SK-N-SH (cell line): ENCODE data around the gene PCDHGA2. TPM values are rescaled to one million over a fixed set of nuclear protein-coding genes. Genes with fewer than 3 reads are reported as not detected.

Source experiments
- CTCF ChIA-PET: fragments of 300-600, 350-600 bp; formaldehyde crosslinking; extraction: SDS; loops from one replicate; lab custom pipeline; 2021; lab: Yijun Ruan, JAX
- POLR2A ChIA-PET: fragments of 350-600 bp; sonication (Branson Sonifier 250); formaldehyde crosslinking; extraction: SDS; loops from one replicate; lab custom pipeline; 2020; ENCODE audit warnings: antibody characterized with exemption, inconsistent platforms; lab: Yijun Ruan, JAX
- DNase-seq: peaks from one replicate; pipeline ENCODE4 v3.0.0; 2012
- H2AFZ ChIP-seq: fragments of 200-600 bp; sonication (generic); 2 replicates; pipeline ENCODE4 v1.8.1; 2016; ENCODE audit warnings: antibody characterized with exemption, mild to moderate bottlenecking, low read depth
- H3F3A ChIP-seq: fragments of 200-600 bp; sonication (generic); replicated peaks from 2 replicates; pipeline ENCODE3; 2016; ENCODE audit warnings: antibody characterized with exemption, mild to moderate bottlenecking; ENCODE audit not compliant: insufficient read depth
- H3K27ac ChIP-seq, 2 experiments: fragments of 200-500 bp in 1 of 2; fragments of 200-600 bp in 1 of 2; sonication (Bioruptor generic) in 1 of 2; sonication (generic), shearing (Covaris generic) in 1 of 2; 2 replicates each; pipeline versions ENCODE4 v1.5.1 to v1.6.1; 2014 to 2016; ENCODE audit warnings: low read depth in 2 of 2, inconsistent platforms in 1 of 2, low read length in 1 of 2, mild to moderate bottlenecking in 1 of 2, mixed read lengths in 1 of 2
- H3K27me3 ChIP-seq: fragments of 200-600 bp; sonication (generic), shearing (Covaris generic); 2 replicates; pipeline ENCODE4 v1.6.1; 2016; ENCODE audit warnings: mixed run types; ENCODE audit not compliant: insufficient read depth
- H3K36me3 ChIP-seq, 2 experiments: fragments of 200-500 bp in 1 of 2; fragments of 200-600 bp in 1 of 2; sonication (Bioruptor generic) in 1 of 2; sonication (generic) in 1 of 2; replicated peaks in 1 of 2; 2 replicates each; pipeline versions ENCODE3 to v1.5.1; 2014 to 2016; ENCODE audit warnings: low read length in 1 of 2, mild to moderate bottlenecking in 1 of 2; ENCODE audit not compliant: insufficient read depth in 2 of 2, control insufficient read depth in 1 of 2
- H3K4me1 ChIP-seq, 2 experiments: fragments of 200-500 bp in 1 of 2; fragments of 200-600 bp in 1 of 2; sonication (Bioruptor generic) in 1 of 2; sonication (generic), shearing (Covaris generic) in 1 of 2; 2 replicates each; pipeline versions ENCODE4 v1.5.1 to v1.6.1; 2014 to 2016; ENCODE audit warnings: low read depth in 1 of 2, low read length in 1 of 2, mixed run types in 1 of 2; ENCODE audit not compliant: insufficient read depth in 2 of 2, control insufficient read depth in 1 of 2
- H3K4me2 ChIP-seq: fragments of 200-600 bp; sonication (generic), shearing (Covaris generic); 2 replicates; pipeline ENCODE4 v1.6.1; 2017; ENCODE audit warnings: mixed run types
- H3K4me3 ChIP-seq, 2 experiments: fragments of 200-500 bp in 1 of 2; fragments of 200-600 bp in 1 of 2; sonication (Bioruptor generic) in 1 of 2; sonication (generic), shearing (Covaris generic) in 1 of 2; 2 replicates each; pipeline versions ENCODE4 v1.5.1 to v1.8.1; 2014 to 2016; ENCODE audit warnings: low read depth in 2 of 2, inconsistent platforms in 1 of 2, low read length in 1 of 2, mild to moderate bottlenecking in 1 of 2, mixed read lengths in 1 of 2, moderate library complexity in 1 of 2
- H3K79me2 ChIP-seq: fragments of 200-600 bp; sonication (generic); 2 replicates; pipeline ENCODE4 v1.8.1; 2017; ENCODE audit warnings: mild to moderate bottlenecking; ENCODE audit not compliant: insufficient read depth
- H3K9ac ChIP-seq: fragments of 200-600 bp; sonication (generic); 2 replicates; pipeline ENCODE4 v1.6.1; 2017; ENCODE audit warnings: mixed run types
- H3K9me2 ChIP-seq: fragments of 200-600 bp; sonication (generic); 2 replicates; pipeline ENCODE4 v1.6.1; 2017; ENCODE audit warnings: mixed run types
- H3K9me3 ChIP-seq: fragments of 200-600 bp; sonication (generic); 2 replicates; pipeline ENCODE4 v1.6.1; 2017; ENCODE audit warnings: mixed run types, mild to moderate bottlenecking, moderate library complexity
- H4K20me1 ChIP-seq: fragments of 200-600 bp; sonication (generic); 2 replicates; pipeline ENCODE4 v1.6.1; 2017; ENCODE audit warnings: mild to moderate bottlenecking, mixed run types; ENCODE audit not compliant: insufficient read depth
- CHD2 ChIP-seq: fragments of 150-350 bp; IDR thresholded peaks from 2 replicates; pipeline ENCODE4 v1.6.1; 2018; ENCODE audit warnings: low read length; ENCODE audit not compliant: partially characterized antibody
- EZH2phosphoT487 ChIP-seq: fragments of 200-600 bp; sonication (generic); IDR thresholded peaks from 2 replicates; pipeline ENCODE4 v1.6.1; 2017; ENCODE audit warnings: low read depth, mixed run types, mild to moderate bottlenecking, antibody characterized with exemption, moderate library complexity, borderline replicate concordance
- FOSL2 ChIP-seq: IDR thresholded peaks from 2 replicates; pipeline ENCODE4 v1.4.0; 2012; ENCODE audit warnings: low read depth, mild to moderate bottlenecking, moderate library complexity, borderline replicate concordance
- FOXJ3 ChIP-seq: sonication (generic); formaldehyde crosslinking; IDR thresholded peaks from 2 replicates; pipeline ENCODE4 v1.5.1; 2020; ENCODE audit warnings: mild to moderate bottlenecking, missing genetic modification reagents
- GATA2 ChIP-seq: sonication (generic); formaldehyde crosslinking; IDR thresholded peaks from 2 replicates; pipeline ENCODE4 v1.5.0; 2020; ENCODE audit warnings: mild to moderate bottlenecking, missing genetic modification reagents
- JUND ChIP-seq: IDR thresholded peaks from 2 replicates; pipeline ENCODE4 v1.4.0; 2012
- NRF1 ChIP-seq: IDR thresholded peaks from 2 replicates; pipeline ENCODE4 v1.6.1; 2012; ENCODE audit warnings: low read depth, mild to moderate bottlenecking, low read length
- POLR2AphosphoS5 ChIP-seq: IDR thresholded peaks from 2 replicates; pipeline ENCODE4 v1.6.1; 2012; ENCODE audit warnings: low read depth, low read length
- RAD21 ChIP-seq: IDR thresholded peaks from 2 replicates; pipeline ENCODE4 v1.6.1; 2012; ENCODE audit warnings: mild to moderate bottlenecking, low read length
- SMC3 ChIP-seq: IDR thresholded peaks from 2 replicates; pipeline ENCODE4 v1.6.1; 2012; ENCODE audit warnings: low read depth, low read length, improper control_type of control experiment
- TAF1 ChIP-seq: IDR thresholded peaks from 2 replicates; pipeline ENCODE4 v1.6.1; 2012; ENCODE audit warnings: low read depth, mild to moderate bottlenecking, low read length, moderate library complexity, borderline replicate concordance
- TEAD4 ChIP-seq: IDR thresholded peaks from 2 replicates; pipeline ENCODE4 v1.4.0; 2012; ENCODE audit warnings: mild to moderate bottlenecking, borderline replicate concordance; ENCODE audit not compliant: insufficient read depth
- YY1 ChIP-seq: IDR thresholded peaks from 2 replicates; pipeline ENCODE4 v1.4.0; 2012; ENCODE audit warnings: low read depth, mild to moderate bottlenecking
- WGBS: methylation state at CpG from one replicate; pipeline ENCODE4 v1.1.6; 2017; ENCODE audit warnings: low lambda C conversion rate; 5-methylcytosine and 5-hydroxymethylcytosine counted together
- polyA plus RNA-seq, 3 experiments: library from polyadenylated mRNA; depleted of rRNA; stranded (reverse); fragments of >200 nt; gene quantifications; 2 replicates each; pipeline ENCODE4 v1.2.3, GENCODE V29; 2012
- TF ChIP-seq, protein P1 (sequence below): IDR thresholded peaks from 2 replicates; pipeline ENCODE4 v1.6.1; 2012; ENCODE audit warnings: mild to moderate bottlenecking, low read depth, low read length, moderate library complexity
- TF ChIP-seq, protein P2 (sequence below): fragments of 150-350 bp; IDR thresholded peaks from 2 replicates; pipeline ENCODE4 v1.6.1; 2017; ENCODE audit warnings: antibody characterized with exemption, low read length, low read depth, borderline replicate concordance
- TF ChIP-seq, protein P3 (sequence below): IDR thresholded peaks from 2 replicates; pipeline ENCODE4 v1.4.0; 2012; ENCODE audit warnings: low read depth, borderline replicate concordance
- TF ChIP-seq, protein P4 (sequence below): IDR thresholded peaks from 2 replicates; pipeline ENCODE4 v1.4.0; 2012; ENCODE audit warnings: low read depth
- TF ChIP-seq, protein P5 (sequence below): IDR thresholded peaks from 2 replicates; pipeline ENCODE4 v1.4.0; 2012; ENCODE audit warnings: low read depth, borderline replicate concordance

Gene PCDHGA2
- polyA plus RNA-seq, 1 of the 3 experiments (the other 2 are of a cell fraction): 1.4 TPM

DNA sequence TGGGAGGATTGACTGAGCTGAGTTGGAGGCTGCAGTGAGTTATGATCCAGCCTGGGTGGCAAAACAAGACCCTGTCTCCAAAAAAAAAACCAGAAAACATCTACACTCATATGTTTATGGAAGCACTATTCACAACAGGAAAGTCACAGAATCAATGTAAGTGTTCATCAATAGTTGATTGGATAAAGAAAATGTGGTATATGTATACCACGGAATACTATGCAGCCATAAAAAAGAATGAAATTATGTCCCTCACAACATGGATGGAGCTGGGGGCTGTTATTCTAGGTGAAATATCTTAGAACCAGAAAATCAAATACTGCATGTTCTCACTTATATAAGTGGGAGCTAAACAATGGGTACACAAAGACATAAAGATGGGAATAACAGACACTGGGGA is 31.9 kb upstream of the PCDHGA2 start:
- no peaks in the 10 kb centered on the region for H3K36me3 ChIP-seq
- no peak overlapping the region for H3K27ac ChIP-seq
- no peak overlapping the region for H3K4me2 ChIP-seq
- no peak overlapping the region for H3K4me3 ChIP-seq
- H3K9me2 ChIP-seq: no peaks in the 10 kb centered on the region
- H3K9ac ChIP-seq: no peak overlapping the region
- 0 out of 2 replicates have a peak, but pooled peaks cover 8% of the 10 kb centered on the region for H3K9me3 ChIP-seq
- no peaks in the 10 kb centered on the region for H4K20me1 ChIP-seq
- 92% methylated on average over 1 of the region's 1 CpG for WGBS
- no peak overlapping the region for H2AFZ ChIP-seq
- H3K27me3 ChIP-seq: no peaks in the 10 kb centered on the region
- no peak for DNase-seq
- no peaks in the 10 kb centered on the region for H3F3A ChIP-seq
- H3K4me1 ChIP-seq: no peaks in the 10 kb centered on the region
- ChIA-PET CTCF (interaction anchor here (0.6 kb wide), 1 partner anchor 11 kb away, joined by 3 read pairs; no protein-coding TSS in a partner anchor), POLR2A (no interaction called here)
- peaks cover 45% of the 10 kb centered on the region; the same call in 1 of the 2 replicates for H3K79me2 ChIP-seq
- TF ChIP-seq SMC3 (no peak), FOXJ3 (CRISPR knock-in tag) (no peak), GATA2 (no peak), YY1 (no peak), NRF1 (no peak), CHD2 (no peak), JUND (no peak), FOSL2 (no peak), TAF1 (no peak), TEAD4 (no peak), EZH2phosphoT487 (no peak), RAD21 (no peak), POLR2AphosphoS5 (no peak)
- TF ChIP-seq, protein P1, sequence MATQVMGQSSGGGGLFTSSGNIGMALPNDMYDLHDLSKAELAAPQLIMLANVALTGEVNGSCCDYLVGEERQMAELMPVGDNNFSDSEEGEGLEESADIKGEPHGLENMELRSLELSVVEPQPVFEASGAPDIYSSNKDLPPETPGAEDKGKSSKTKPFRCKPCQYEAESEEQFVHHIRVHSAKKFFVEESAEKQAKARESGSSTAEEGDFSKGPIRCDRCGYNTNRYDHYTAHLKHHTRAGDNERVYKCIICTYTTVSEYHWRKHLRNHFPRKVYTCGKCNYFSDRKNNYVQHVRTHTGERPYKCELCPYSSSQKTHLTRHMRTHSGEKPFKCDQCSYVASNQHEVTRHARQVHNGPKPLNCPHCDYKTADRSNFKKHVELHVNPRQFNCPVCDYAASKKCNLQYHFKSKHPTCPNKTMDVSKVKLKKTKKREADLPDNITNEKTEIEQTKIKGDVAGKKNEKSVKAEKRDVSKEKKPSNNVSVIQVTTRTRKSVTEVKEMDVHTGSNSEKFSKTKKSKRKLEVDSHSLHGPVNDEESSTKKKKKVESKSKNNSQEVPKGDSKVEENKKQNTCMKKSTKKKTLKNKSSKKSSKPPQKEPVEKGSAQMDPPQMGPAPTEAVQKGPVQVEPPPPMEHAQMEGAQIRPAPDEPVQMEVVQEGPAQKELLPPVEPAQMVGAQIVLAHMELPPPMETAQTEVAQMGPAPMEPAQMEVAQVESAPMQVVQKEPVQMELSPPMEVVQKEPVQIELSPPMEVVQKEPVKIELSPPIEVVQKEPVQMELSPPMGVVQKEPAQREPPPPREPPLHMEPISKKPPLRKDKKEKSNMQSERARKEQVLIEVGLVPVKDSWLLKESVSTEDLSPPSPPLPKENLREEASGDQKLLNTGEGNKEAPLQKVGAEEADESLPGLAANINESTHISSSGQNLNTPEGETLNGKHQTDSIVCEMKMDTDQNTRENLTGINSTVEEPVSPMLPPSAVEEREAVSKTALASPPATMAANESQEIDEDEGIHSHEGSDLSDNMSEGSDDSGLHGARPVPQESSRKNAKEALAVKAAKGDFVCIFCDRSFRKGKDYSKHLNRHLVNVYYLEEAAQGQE: no peak
- TF ChIP-seq, protein P2, sequence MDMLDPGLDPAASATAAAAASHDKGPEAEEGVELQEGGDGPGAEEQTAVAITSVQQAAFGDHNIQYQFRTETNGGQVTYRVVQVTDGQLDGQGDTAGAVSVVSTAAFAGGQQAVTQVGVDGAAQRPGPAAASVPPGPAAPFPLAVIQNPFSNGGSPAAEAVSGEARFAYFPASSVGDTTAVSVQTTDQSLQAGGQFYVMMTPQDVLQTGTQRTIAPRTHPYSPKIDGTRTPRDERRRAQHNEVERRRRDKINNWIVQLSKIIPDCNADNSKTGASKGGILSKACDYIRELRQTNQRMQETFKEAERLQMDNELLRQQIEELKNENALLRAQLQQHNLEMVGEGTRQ: no peak
- TF ChIP-seq, protein P3, sequence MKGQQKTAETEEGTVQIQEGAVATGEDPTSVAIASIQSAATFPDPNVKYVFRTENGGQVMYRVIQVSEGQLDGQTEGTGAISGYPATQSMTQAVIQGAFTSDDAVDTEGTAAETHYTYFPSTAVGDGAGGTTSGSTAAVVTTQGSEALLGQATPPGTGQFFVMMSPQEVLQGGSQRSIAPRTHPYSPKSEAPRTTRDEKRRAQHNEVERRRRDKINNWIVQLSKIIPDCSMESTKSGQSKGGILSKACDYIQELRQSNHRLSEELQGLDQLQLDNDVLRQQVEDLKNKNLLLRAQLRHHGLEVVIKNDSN: no peak
- TF ChIP-seq, protein P4, sequence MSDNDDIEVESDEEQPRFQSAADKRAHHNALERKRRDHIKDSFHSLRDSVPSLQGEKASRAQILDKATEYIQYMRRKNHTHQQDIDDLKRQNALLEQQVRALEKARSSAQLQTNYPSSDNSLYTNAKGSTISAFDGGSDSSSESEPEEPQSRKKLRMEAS: no peak
- TF ChIP-seq, protein P5, sequence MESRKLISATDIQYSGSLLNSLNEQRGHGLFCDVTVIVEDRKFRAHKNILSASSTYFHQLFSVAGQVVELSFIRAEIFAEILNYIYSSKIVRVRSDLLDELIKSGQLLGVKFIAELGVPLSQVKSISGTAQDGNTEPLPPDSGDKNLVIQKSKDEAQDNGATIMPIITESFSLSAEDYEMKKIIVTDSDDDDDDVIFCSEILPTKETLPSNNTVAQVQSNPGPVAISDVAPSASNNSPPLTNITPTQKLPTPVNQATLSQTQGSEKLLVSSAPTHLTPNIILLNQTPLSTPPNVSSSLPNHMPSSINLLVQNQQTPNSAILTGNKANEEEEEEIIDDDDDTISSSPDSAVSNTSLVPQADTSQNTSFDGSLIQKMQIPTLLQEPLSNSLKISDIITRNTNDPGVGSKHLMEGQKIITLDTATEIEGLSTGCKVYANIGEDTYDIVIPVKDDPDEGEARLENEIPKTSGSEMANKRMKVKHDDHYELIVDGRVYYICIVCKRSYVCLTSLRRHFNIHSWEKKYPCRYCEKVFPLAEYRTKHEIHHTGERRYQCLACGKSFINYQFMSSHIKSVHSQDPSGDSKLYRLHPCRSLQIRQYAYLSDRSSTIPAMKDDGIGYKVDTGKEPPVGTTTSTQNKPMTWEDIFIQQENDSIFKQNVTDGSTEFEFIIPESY: no peak
